Activated CD4-positive, alpha-beta T cell treated with anti-CD3 and anti-CD28 coated beads, Interleukin-2, amount 50 U/mL, for 4 hours (primary cell): ENCODE data around the gene PRR15.
"Not testable (repeated sequence)": the region's sequence is repeated elsewhere in the genome, so short reads cannot be mapped to it uniquely, and the experiment has no call there.

Experiments
- DNase-seq, 2 experiments: peaks; one replicate each; pipeline ENCODE4 v3.0.0-alpha.2; 2020

Gene PRR15

GRCh38 chr7:29563590-29564495 is at the start of gene PRR15:
Gene PRR15 (plus strand): TSS chr7:29563835. CDS start chr7:29566330, 2,495 bp downstream.
- no peak for DNase-seq

- DNase-seq: no peak
These were observed 47.1 kb upstream of the PRR15 start for GRCh38 chr7:29516491-29516890.

GRCh38 chr7:29518616-29519015 is 45.0 kb upstream of the PRR15 start:
- no peak for DNase-seq

GRCh38 chr7:29523728-29524127 is 39.9 kb upstream of the PRR15 start:
- no peak for DNase-seq

GRCh38 chr7:29527505-29528108 is 36.0 kb upstream of the PRR15 start:
- DNase-seq: no peak

GRCh38 chr7:29528526-29528925 is 35.1 kb upstream of the PRR15 start:
- DNase-seq: not testable (repeated sequence)

- no peak for DNase-seq
These were observed 25.2 kb upstream of the PRR15 start for GRCh38 chr7:29538389-29538788.

GRCh38 chr7:29539471-29539870 is 24.2 kb upstream of the PRR15 start:
- no peak for DNase-seq

GRCh38 chr7:29547421-29547820 is 16.2 kb upstream of the PRR15 start:
- no peak for DNase-seq

GRCh38 chr7:29548823-29549222 is 14.8 kb upstream of the PRR15 start:
- no peak for DNase-seq

GRCh38 chr7:29552392-29552791 is 11.2 kb upstream of the PRR15 start:
- no peak for DNase-seq

GRCh38 chr7:29555061-29555460 is 8.6 kb upstream of the PRR15 start:
- DNase-seq: no peak

GRCh38 chr7:29556405-29557195 is 7.0 kb upstream of the PRR15 start:
- DNase-seq: no peak

- DNase-seq: no peak
These were observed 5.7 kb upstream of the PRR15 start for GRCh38 chr7:29557954-29558353.

GRCh38 chr7:29561271-29561670 is 2.4 kb upstream of the PRR15 start:
- DNase-seq: no peak

- DNase-seq: no peak
These were observed 1.3 kb upstream of the PRR15 start for GRCh38 chr7:29562307-29562706.

- DNase-seq: no peak
These were observed 1.0 kb downstream of the PRR15 start for GRCh38 chr7:29564496-29565223.

- DNase-seq: no peak
These were observed 1.6 kb downstream of the PRR15 start for GRCh38 chr7:29565224-29565630.

GRCh38 chr7:29565634-29565981 is 2.0 kb downstream of the PRR15 start:
- DNase-seq: no peak

GRCh38 chr7:29565982-29566746 is 2.5 kb downstream of the PRR15 start:
- no peak for DNase-seq

- DNase-seq: no peak
These were observed 3.5 kb downstream of the PRR15 start for GRCh38 chr7:29567174-29567573.

- no peak for DNase-seq
These were observed 6.0 kb downstream of the PRR15 start for GRCh38 chr7:29569648-29570047.
